Measurements from ENCODE around the gene NAA20. TPM values are rescaled to one million over a fixed set of nuclear protein-coding genes. Genes with fewer than 3 reads are reported as not detected.
A peak's percentile ranks its signal among the peaks of the same experiment; 100 is the strongest.

The NAA20 gene
- total and polyA plus RNA-seq, 2 of the 13 experiments (the other 11 are each of a cell fraction or from before 2014, with no cell fraction given), result 81.9 to 82.8 TPM

DNA sequence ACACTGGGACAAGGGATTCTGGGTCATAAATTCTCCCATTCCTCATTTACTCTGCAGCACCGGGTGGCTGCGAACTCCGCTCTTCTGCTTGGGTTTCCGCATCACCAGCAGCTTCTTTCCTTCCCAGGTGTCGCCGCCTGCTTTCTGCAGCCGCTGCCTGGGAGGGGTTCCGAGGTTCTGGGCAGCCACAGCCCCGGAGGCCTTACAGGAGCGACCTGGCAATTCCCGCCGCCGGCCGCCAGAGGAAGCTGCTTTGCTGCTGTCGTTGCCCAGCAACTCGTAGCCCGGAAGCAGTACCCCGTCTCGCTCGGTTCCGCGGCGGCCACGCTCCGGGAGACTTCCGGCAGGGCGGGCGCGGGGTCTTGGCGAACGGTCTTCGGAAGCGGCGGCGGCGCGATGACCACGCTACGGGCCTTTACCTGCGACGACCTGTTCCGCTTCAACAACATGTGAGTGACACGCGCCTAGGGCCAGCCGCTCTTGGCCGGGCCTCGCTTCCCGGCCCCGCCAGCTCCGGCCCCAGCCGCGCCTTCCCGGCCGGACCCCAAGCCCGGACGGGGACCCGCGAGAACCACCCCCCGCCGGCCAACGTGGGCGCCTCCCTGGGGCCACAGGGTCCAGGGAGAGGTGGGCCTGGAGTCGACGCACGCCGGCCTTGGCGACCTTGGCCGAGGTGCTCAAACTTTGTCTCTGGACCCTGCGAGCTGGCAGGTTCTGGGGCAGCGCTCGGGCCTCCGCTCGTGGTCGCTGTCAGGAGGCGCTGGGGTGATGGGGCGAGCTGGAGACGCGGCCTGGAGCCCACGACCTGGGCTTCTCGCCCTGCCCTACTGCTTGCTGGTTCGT, at the start of gene NAA20 (continued):
- TF ChIP-seq, protein P1, sequence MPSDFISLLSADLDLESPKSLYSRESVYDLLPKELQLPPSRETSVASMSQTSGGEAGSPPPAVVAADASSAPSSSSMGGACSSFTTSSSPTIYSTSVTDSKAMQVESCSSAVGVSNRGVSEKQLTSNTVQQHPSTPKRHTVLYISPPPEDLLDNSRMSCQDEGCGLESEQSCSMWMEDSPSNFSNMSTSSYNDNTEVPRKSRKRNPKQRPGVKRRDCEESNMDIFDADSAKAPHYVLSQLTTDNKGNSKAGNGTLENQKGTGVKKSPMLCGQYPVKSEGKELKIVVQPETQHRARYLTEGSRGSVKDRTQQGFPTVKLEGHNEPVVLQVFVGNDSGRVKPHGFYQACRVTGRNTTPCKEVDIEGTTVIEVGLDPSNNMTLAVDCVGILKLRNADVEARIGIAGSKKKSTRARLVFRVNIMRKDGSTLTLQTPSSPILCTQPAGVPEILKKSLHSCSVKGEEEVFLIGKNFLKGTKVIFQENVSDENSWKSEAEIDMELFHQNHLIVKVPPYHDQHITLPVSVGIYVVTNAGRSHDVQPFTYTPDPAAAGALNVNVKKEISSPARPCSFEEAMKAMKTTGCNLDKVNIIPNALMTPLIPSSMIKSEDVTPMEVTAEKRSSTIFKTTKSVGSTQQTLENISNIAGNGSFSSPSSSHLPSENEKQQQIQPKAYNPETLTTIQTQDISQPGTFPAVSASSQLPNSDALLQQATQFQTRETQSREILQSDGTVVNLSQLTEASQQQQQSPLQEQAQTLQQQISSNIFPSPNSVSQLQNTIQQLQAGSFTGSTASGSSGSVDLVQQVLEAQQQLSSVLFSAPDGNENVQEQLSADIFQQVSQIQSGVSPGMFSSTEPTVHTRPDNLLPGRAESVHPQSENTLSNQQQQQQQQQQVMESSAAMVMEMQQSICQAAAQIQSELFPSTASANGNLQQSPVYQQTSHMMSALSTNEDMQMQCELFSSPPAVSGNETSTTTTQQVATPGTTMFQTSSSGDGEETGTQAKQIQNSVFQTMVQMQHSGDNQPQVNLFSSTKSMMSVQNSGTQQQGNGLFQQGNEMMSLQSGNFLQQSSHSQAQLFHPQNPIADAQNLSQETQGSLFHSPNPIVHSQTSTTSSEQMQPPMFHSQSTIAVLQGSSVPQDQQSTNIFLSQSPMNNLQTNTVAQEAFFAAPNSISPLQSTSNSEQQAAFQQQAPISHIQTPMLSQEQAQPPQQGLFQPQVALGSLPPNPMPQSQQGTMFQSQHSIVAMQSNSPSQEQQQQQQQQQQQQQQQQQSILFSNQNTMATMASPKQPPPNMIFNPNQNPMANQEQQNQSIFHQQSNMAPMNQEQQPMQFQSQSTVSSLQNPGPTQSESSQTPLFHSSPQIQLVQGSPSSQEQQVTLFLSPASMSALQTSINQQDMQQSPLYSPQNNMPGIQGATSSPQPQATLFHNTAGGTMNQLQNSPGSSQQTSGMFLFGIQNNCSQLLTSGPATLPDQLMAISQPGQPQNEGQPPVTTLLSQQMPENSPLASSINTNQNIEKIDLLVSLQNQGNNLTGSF (CRISPR knock-in tag; IDR thresholded peaks at IDR 0.05), result peak; percentile 52
- TF ChIP-seq ZBTB7B (CRISPR knock-in tag; IDR thresholded peaks at IDR 0.05) (peak; percentile 95), RBAK (CRISPR knock-in tag; IDR thresholded peaks at IDR 0.05) (peak; percentile 96), ZNF891 (CRISPR knock-in tag; IDR thresholded peaks at IDR 0.05) (peak; percentile 29; the same call in 1 of the 2 replicates), ZNF432 (CRISPR knock-in tag; IDR thresholded peaks at IDR 0.05; ENCODE audit: borderline replicate concordance) (no peak), GATAD2A (CRISPR knock-in tag; IDR thresholded peaks at IDR 0.05) (peak; percentile 87), HNRNPLL (IDR thresholded peaks at IDR 0.05; ENCODE audit: low read depth, low read length, poor library complexity, severe bottlenecking) (peak; percentile 74), MEIS2 (CRISPR knock-in tag; IDR thresholded peaks at IDR 0.05) (peak; percentile 76), ZC3H4 (CRISPR knock-in tag; IDR thresholded peaks at IDR 0.05; ENCODE audit: borderline replicate concordance) (0 out of 2 replicates have a peak, but pooled peaks have one; percentile 7), RXRA (CRISPR knock-in tag; IDR thresholded peaks at IDR 0.05) (peak; percentile 85; the same call in 1 of the 2 replicates), PAX8 (CRISPR knock-in tag; IDR thresholded peaks at IDR 0.05; ENCODE audit: borderline replicate concordance) (peak; percentile 97; the same call in 1 of the 2 replicates), SSRP1 (CRISPR knock-in tag; IDR thresholded peaks at IDR 0.05) (no peak), ZNF883 (CRISPR knock-in tag; IDR thresholded peaks at IDR 0.05; ENCODE audit: not compliant biosample characterization) (peak; percentile 99), ZNF282 (IDR thresholded peaks at IDR 0.05; ENCODE audit: partially characterized antibody) (no peak), ZFP37 (CRISPR knock-in tag; IDR thresholded peaks at IDR 0.05; ENCODE audit: borderline replicate concordance) (peak; percentile 69; the same call in 1 of the 2 replicates), STAG1 (CRISPR knock-in tag; IDR thresholded peaks at IDR 0.05) (peak; percentile 58)
- TF ChIP-seq, protein P2, sequence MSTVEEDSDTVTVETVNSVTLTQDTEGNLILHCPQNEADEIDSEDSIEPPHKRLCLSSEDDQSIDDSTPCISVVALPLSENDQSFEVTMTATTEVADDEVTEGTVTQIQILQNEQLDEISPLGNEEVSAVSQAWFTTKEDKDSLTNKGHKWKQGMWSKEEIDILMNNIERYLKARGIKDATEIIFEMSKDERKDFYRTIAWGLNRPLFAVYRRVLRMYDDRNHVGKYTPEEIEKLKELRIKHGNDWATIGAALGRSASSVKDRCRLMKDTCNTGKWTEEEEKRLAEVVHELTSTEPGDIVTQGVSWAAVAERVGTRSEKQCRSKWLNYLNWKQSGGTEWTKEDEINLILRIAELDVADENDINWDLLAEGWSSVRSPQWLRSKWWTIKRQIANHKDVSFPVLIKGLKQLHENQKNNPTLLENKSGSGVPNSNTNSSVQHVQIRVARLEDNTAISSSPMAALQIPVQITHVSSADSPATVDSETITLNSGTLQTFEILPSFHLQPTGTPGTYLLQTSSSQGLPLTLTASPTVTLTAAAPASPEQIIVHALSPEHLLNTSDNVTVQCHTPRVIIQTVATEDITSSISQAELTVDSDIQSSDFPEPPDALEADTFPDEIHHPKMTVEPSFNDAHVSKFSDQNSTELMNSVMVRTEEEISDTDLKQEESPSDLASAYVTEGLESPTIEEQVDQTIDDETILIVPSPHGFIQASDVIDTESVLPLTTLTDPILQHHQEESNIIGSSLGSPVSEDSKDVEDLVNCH (CRISPR knock-in tag; IDR thresholded peaks at IDR 0.05), result no peak; the same call in 1 of the 2 replicates
- TF ChIP-seq, protein P3, sequence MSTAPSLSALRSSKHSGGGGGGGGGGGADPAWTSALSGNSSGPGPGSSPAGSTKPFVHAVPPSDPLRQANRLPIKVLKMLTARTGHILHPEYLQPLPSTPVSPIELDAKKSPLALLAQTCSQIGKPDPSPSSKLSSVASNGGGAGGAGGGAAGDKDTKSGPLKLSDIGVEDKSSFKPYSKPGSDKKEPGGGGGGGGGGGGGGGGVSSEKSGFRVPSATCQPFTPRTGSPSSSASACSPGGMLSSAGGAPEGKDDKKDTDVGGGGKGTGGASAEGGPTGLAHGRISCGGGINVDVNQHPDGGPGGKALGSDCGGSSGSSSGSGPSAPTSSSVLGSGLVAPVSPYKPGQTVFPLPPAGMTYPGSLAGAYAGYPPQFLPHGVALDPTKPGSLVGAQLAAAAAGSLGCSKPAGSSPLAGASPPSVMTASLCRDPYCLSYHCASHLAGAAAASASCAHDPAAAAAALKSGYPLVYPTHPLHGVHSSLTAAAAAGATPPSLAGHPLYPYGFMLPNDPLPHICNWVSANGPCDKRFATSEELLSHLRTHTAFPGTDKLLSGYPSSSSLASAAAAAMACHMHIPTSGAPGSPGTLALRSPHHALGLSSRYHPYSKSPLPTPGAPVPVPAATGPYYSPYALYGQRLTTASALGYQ (CRISPR knock-in tag; IDR thresholded peaks at IDR 0.05), result peak; percentile 79
- TF ChIP-seq, protein P4, sequence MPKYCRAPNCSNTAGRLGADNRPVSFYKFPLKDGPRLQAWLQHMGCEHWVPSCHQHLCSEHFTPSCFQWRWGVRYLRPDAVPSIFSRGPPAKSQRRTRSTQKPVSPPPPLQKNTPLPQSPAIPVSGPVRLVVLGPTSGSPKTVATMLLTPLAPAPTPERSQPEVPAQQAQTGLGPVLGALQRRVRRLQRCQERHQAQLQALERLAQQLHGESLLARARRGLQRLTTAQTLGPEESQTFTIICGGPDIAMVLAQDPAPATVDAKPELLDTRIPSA (CRISPR knock-in tag; IDR thresholded peaks at IDR 0.05; ENCODE audit: borderline replicate concordance), result peak; percentile 79
